ENCODE results near the gene RPS15. TPM values are rescaled to one million over a fixed set of nuclear protein-coding genes. Genes with fewer than 3 reads are reported as not detected.

RPS15 gene
- total and polyA plus RNA-seq, 2 of the 13 experiments (the other 11 are each of a cell fraction or from before 2014, with no cell fraction given): 695 to 1,411 TPM

GRCh38 chr19:1468821-1469254, 30.6 kb downstream of the RPS15 start (continued):
- TF ChIP-seq POGZ (CRISPR knock-in tag; IDR thresholded peaks at IDR 0.05) (no peak), FOSL2 (CRISPR knock-in tag; IDR thresholded peaks at IDR 0.05) (no peak), ZNF20 (CRISPR knock-in tag; IDR thresholded peaks at IDR 0.05) (no peak), HNF1A (IDR thresholded peaks at IDR 0.05; ENCODE audit: low read depth) (no peak), HNF1A (CRISPR knock-in tag; IDR thresholded peaks at IDR 0.05; ENCODE audit: borderline replicate concordance) (no peak), ZNF33B (CRISPR knock-in tag; IDR thresholded peaks at IDR 0.05) (no peak), MXD3 (CRISPR knock-in tag; IDR thresholded peaks at IDR 0.05) (no peak), WIZ (CRISPR knock-in tag; IDR thresholded peaks at IDR 0.05) (no peak), MED1 (CRISPR knock-in tag; IDR thresholded peaks at IDR 0.05) (no peak), ZNF562 (CRISPR knock-in tag; IDR thresholded peaks at IDR 0.05; ENCODE audit: borderline replicate concordance) (no peak), STAG1 (CRISPR knock-in tag; IDR thresholded peaks at IDR 0.05) (peak; percentile 13; the same call in 1 of the 2 replicates), SP140L (CRISPR knock-in tag; IDR thresholded peaks at IDR 0.05; ENCODE audit: borderline replicate concordance) (no peak), MTA1 (CRISPR knock-in tag; IDR thresholded peaks at IDR 0.05; ENCODE audit: borderline replicate concordance) (no peak), ZFX (CRISPR knock-in tag; IDR thresholded peaks at IDR 0.05; ENCODE audit: low read depth) (peak; percentile 32; the same call in 1 of the 2 replicates), TEAD2 (CRISPR knock-in tag; IDR thresholded peaks at IDR 0.05) (no peak), ZNF7 (CRISPR knock-in tag; IDR thresholded peaks at IDR 0.05) (no peak), HBP1 (CRISPR knock-in tag; IDR thresholded peaks at IDR 0.05; ENCODE audit: low read depth) (no peak), TFE3 (CRISPR knock-in tag; IDR thresholded peaks at IDR 0.05) (no peak), SKI (IDR thresholded peaks at IDR 0.05; ENCODE audit: partially characterized antibody) (no peak), ZNF256 (CRISPR knock-in tag; conservative IDR thresholded peaks at IDR 0.05) (no peak), SRY (CRISPR knock-in tag; IDR thresholded peaks at IDR 0.05) (0 out of 2 replicates have a peak, but pooled peaks have one; percentile 50), RARA (CRISPR knock-in tag; IDR thresholded peaks at IDR 0.05) (no peak), NFKB2 (CRISPR knock-in tag; IDR thresholded peaks at IDR 0.05; ENCODE audit: borderline replicate concordance) (no peak), KDM2A (CRISPR knock-in tag; IDR thresholded peaks at IDR 0.05; ENCODE audit: borderline replicate concordance, low read depth) (0 out of 2 replicates have a peak, but pooled peaks have one; percentile 26), NONO (IDR thresholded peaks at IDR 0.05) (no peak), NONO (CRISPR knock-in tag; conservative IDR thresholded peaks at IDR 0.05) (no peak), ZFP37 (CRISPR knock-in tag; IDR thresholded peaks at IDR 0.05; ENCODE audit: borderline replicate concordance) (no peak)
